OCI-LY7 (cell line): ENCODE data around the gene ZNF358.

Source experiments
- CTCF ChIP-seq: fragments of 200-600 bp; sonication (generic); conservative IDR thresholded peaks from 2 replicates; pipeline ENCODE4 v1.5.1; 2014; ENCODE audit warnings: mild to moderate bottlenecking, antibody characterized with exemption, low read length, moderate library complexity, mixed read lengths
- EZH2phosphoT487 ChIP-seq: fragments of 200-600 bp; sonication (generic); IDR thresholded peaks from 2 replicates; pipeline ENCODE4 v1.6.1; 2018; ENCODE audit warnings: low read depth, borderline replicate concordance, mild to moderate bottlenecking, mixed run types, antibody characterized with exemption, low read length, moderate library complexity, mixed read lengths

DNA sequence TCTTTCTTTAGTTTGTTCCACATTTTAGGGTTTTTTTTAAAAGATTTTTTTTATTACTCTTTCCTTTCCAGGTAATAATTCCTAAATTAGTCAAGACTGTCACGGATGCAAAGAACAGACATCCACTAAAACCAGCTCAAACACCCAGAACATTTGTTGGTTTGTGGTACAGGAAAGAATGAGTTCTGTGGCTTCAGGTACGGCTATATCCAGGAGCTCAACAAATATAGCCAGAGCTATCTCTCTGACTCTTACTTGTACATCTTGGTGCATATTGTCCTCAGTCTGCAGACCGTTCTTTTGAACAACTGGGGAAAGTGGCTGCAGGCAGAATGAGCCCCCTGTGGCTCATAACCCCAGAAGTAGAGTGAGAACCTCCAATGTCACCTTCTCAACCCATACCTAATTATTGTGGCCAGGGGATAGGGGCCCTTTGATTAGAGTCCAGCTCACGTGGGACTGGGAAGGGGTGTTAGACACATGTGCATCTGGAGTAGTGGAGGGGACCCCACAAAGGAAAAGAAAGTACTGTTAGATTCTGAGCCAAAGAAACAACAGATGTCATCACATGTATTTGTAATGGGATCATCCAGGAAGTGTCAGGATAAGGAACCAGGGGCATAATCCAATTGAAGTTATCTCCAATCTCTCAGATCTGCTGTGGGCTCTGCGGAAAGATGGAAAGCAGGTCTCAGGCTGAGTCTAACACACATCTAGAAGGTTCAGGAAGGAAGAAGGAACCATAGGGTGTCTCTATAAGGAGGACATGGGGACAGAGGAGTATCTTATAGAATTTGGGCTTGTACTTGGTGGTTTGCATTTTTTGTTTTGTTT is 1.9 kb upstream of the ZNF358 start:
- no peak for TF ChIP-seq CTCF
- no peak for TF ChIP-seq EZH2phosphoT487
